PC-3 (cell line): ENCODE results near the gene PFKFB1. TPM values are rescaled to one million over a fixed set of nuclear protein-coding genes. Genes with fewer than 3 reads are reported as not detected.

Experiments
- ATAC-seq: fragments of 200-7000 bp; cut with Tn5 transposase; 2 replicates; pipeline ENCODE4 v1.9.1; 2020; ENCODE audit warnings: mild to moderate bottlenecking, moderate library complexity
- BruUV-seq: library from RNA; stranded (reverse); fragments of 400-500 nt; replicated peaks from 2 replicates; lab custom pipeline; 2021; lab: Mats Ljungman, UMichigan
- CTCF ChIA-PET: fragments of 300-600 bp; sonication (Branson Sonifier 250); formaldehyde crosslinking; loops from one replicate; lab custom pipeline; 2022; ENCODE audit warnings: antibody characterized with exemption; lab: Charles Lee
- POLR2A ChIA-PET: fragments of 300-600 bp; sonication (Branson Sonifier 250); formaldehyde crosslinking; loops from one replicate; lab custom pipeline; 2022; ENCODE audit warnings: antibody characterized with exemption; ENCODE audit not compliant: unreplicated experiment; lab: Charles Lee
- DNase-seq: peaks from one replicate; pipeline ENCODE4 v3.0.0-alpha.2; 2015
- H2AFZ ChIP-seq: fragments of 300-600 bp; sonication (generic); 2 replicates; pipeline ENCODE4 v1.6.0; 2016; ENCODE audit warnings: antibody characterized with exemption, low read length
- H3F3A ChIP-seq: fragments of 300-600 bp; sonication (generic); one replicate; pipeline ENCODE4 v1.6.0; 2017; ENCODE audit warnings: antibody characterized with exemption, low read length, control low read depth, mild to moderate bottlenecking; ENCODE audit not compliant: unreplicated experiment
- H3K27ac ChIP-seq: fragments of 300-600 bp; sonication (generic); 2 replicates; pipeline ENCODE4 v1.5.1; 2016; ENCODE audit warnings: mild to moderate bottlenecking, low read length
- H3K27me3 ChIP-seq: fragments of 300-600 bp; sonication (generic); 2 replicates; pipeline ENCODE4 v1.6.1; 2016; ENCODE audit warnings: low read length, mixed read lengths
- H3K36me3 ChIP-seq: fragments of 300-600 bp; sonication (generic); 2 replicates; pipeline ENCODE4 v1.6.1; 2016; ENCODE audit warnings: low read depth, mixed run types, low read length, mixed read lengths
- H3K4me1 ChIP-seq: fragments of 300-600 bp; sonication (generic); 2 replicates; pipeline ENCODE4 v1.5.1; 2016; ENCODE audit warnings: low read length; ENCODE audit not compliant: insufficient read depth
- H3K4me2 ChIP-seq: fragments of 300-600 bp; sonication (generic); 2 replicates; pipeline ENCODE4 v1.6.0; 2016; ENCODE audit warnings: low read length
- H3K4me3 ChIP-seq: fragments of 300-600 bp; sonication (generic); 2 replicates; pipeline ENCODE4 v1.5.1; 2016; ENCODE audit warnings: mild to moderate bottlenecking, low read length, mixed read lengths
- H3K79me2 ChIP-seq: fragments of 300-600 bp; sonication (generic); 2 replicates; pipeline ENCODE4 v1.6.1; 2017; ENCODE audit warnings: low read length, mixed read lengths
- H3K9ac ChIP-seq: fragments of 300-600 bp; sonication (generic); 2 replicates; pipeline ENCODE4 v1.6.0; 2016; ENCODE audit warnings: mild to moderate bottlenecking, low read length
- H3K9me2 ChIP-seq: fragments of 300-600 bp; sonication (generic); replicated peaks from 2 replicates; pipeline ENCODE4 v1.6.1; 2016; ENCODE audit warnings: mixed run types, low read length, mixed read lengths
- H3K9me3 ChIP-seq: fragments of 300-600 bp; sonication (generic); 2 replicates; pipeline ENCODE4 v1.6.1; 2016; ENCODE audit warnings: low read length, mixed read lengths
- H4K20me1 ChIP-seq: fragments of 300-600 bp; sonication (generic); 2 replicates; pipeline ENCODE4 v1.6.1; 2016; ENCODE audit warnings: low read length, mixed read lengths
- EZH2 ChIP-seq: fragments of 300-600 bp; sonication (generic); IDR thresholded peaks from one replicate; pipeline ENCODE4 v1.6.1; 2017; ENCODE audit warnings: antibody characterized with exemption, mild to moderate bottlenecking, low read length; ENCODE audit not compliant: unreplicated experiment
- EZH2phosphoT487 ChIP-seq: fragments of 300-600 bp; sonication (generic); IDR thresholded peaks from 2 replicates; pipeline ENCODE4 v1.6.1; 2018; ENCODE audit warnings: mild to moderate bottlenecking, antibody characterized with exemption, low read length, borderline replicate concordance
- intact Hi-C: fragments of 100-400 bp; cut with micrococcal nuclease; formaldehyde crosslinking; loops from 2 replicates; pipeline ENCODE4 v1.9.0; 2023
- total RNA-seq: library from RNA; depleted of rRNA; stranded (reverse); fragments of >200 nt; gene quantifications from 2 replicates; pipeline ENCODE4 v1.2.3, GENCODE V29; 2014
- TF ChIP-seq, protein P1 (sequence below): fragments of 300-600 bp; sonication (generic); conservative IDR thresholded peaks from 2 replicates; pipeline ENCODE4 v1.5.1; 2017; ENCODE audit warnings: antibody characterized with exemption, low read depth, mild to moderate bottlenecking, low read length

The PFKFB1 gene
- total RNA-seq, 1 experiment from 2014 or later = 0.22 TPM

DNA sequence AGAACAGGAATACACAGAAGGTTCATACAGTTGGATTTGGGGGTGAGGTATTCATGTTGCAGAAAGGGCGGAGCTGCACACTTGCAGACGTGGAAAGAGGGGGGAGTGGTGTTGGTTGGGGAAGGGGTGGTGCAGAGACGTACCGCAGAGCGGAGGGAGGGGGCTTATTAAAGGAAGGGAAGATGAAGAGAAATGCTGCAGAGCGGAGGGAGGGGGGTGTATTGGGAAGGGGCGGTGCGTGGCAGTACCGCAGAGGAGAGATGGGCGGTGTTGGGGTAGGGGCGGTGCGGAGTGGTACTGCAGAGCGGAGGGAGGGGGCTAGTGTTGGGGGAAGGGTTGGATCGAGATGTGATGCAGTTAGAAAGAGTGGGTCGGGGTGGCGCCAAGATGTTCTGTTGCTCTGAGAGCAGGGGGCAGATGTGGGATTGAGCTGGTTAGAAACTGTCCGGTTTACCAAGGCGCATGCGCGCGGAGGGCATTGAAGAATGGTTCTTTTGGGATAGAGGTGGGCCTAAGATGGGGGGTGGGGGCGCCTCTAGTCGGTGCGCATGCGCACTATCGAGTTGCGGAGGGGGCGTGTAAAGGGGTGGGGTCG is 72.5 kb downstream of the PFKFB1 start:
- Histone ChIP-seq H3K4me1 (no peaks in the 10 kb centered on the region), H3F3A (no peaks in the 10 kb centered on the region), H3K9ac (no peak overlapping the region), H3K27me3 (no peaks in the 10 kb centered on the region), H3K4me2 (no peak overlapping the region), H3K4me3 (no peak overlapping the region), H3K9me2 (no peaks in the 10 kb centered on the region), H3K9me3 (no peaks in the 10 kb centered on the region), H3K36me3 (no peaks in the 10 kb centered on the region), H3K79me2 (no peaks in the 10 kb centered on the region), H3K27ac (no peak overlapping the region), H2AFZ (no peak overlapping the region), H4K20me1 (no peaks in the 10 kb centered on the region)
- CTCF ChIA-PET = no interaction called here
- BruUV-seq = no TSS peak
- ATAC-seq (no peak), DNase-seq (no peak)
- POLR2A ChIA-PET = no interaction called here
- TF ChIP-seq, protein P1, sequence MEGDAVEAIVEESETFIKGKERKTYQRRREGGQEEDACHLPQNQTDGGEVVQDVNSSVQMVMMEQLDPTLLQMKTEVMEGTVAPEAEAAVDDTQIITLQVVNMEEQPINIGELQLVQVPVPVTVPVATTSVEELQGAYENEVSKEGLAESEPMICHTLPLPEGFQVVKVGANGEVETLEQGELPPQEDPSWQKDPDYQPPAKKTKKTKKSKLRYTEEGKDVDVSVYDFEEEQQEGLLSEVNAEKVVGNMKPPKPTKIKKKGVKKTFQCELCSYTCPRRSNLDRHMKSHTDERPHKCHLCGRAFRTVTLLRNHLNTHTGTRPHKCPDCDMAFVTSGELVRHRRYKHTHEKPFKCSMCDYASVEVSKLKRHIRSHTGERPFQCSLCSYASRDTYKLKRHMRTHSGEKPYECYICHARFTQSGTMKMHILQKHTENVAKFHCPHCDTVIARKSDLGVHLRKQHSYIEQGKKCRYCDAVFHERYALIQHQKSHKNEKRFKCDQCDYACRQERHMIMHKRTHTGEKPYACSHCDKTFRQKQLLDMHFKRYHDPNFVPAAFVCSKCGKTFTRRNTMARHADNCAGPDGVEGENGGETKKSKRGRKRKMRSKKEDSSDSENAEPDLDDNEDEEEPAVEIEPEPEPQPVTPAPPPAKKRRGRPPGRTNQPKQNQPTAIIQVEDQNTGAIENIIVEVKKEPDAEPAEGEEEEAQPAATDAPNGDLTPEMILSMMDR = no peak
- TF ChIP-seq EZH2phosphoT487 = no peak
- TF ChIP-seq EZH2 = no peak
- intact Hi-C loops = no loop called here

DNA sequence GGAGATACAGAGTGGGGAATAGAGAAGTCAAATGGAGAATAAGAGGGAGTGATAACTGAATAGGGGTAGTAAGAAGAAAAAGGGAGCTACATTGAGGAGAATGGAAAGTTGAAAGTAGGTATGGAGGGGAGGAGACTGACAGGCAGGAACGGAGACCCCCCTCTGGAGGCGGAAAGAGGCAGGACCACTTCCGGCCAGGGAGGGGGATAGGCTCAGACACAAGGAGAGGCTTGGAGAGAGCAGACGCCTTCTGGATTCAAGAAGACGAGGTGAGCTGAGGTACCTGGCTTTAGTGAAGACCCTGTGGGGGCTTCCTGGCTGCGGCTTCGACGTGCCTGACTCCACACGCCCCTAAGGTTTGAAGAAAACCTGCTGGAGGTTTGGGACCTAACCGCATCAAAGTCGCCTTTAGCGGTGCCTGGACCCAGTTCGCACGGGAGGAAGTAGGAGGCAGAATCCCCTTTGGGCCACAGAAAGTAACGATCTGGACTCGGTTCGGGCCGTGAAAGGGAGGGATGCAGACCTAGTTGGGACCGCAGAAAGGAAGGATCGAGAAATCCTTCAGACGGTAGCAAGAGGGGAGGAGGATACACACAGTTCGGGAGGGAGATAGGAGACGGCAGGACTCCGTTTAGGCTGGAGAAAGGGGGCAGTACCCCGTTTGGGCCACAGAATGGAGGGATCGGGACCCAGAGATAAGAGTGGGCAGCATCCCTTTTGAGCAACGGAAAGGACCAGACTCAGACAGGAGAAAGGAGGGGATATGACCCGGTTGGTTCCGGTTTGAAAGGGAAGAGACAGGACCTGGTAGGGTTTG is 73.2 kb downstream of the PFKFB1 start, which contains the start of gene TRO:
TRO (plus strand) TSS at position 215 of the 817 bp plus-strand sequence. CDS start 1,423 bp downstream, outside the sequence.
- ATAC-seq (no peak), DNase-seq (no peak)
- Histone ChIP-seq H3K4me1 (no peaks in the 10 kb centered on the region), H3K27me3 (no peaks in the 10 kb centered on the region), H3K4me2 (no peak within 1 kb of the TSS), H2AFZ (no peak within 1 kb of the TSS), H3K9ac (no peak within 1 kb of the TSS), H3K79me2 (no peaks in the 10 kb centered on the region), H3K4me3 (no peak within 1 kb of the TSS), H3K9me2 (no peaks in the 10 kb centered on the region), H3K9me3 (no peaks in the 10 kb centered on the region), H3F3A (no peaks in the 10 kb centered on the region), H3K27ac (no peak within 1 kb of the TSS), H3K36me3 (no peaks in the 10 kb centered on the region), H4K20me1 (no peaks in the 10 kb centered on the region)
- intact Hi-C loops = no loop called here
- CTCF ChIA-PET = no interaction called here
- TF ChIP-seq EZH2phosphoT487 = no peak
- TF ChIP-seq, protein P1 = no peak
- POLR2A ChIA-PET = no interaction called here
- no TSS peak for BruUV-seq

DNA sequence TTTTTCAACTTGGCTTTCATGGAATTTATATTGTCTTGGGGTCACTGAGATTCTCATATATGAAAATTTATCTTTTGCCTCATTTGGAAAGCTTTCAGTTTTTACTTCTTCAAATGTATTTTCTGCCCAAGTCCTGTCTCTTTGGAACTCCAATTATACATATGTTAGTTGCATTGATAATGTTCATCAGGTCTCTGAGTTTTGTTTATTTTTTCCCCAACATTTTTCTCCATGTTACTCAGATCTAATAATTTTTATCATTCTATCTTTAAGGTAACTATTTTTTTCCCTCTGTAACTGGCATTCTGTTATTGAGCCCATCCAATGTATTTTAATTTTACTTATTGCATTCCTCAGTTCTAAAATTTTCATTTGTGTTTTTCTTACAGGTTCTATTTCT is 84.0 kb downstream of the PFKFB1 start:
- Histone ChIP-seq H3K4me1 (no peaks in the 10 kb centered on the region), H3K79me2 (no peaks in the 10 kb centered on the region), H2AFZ (no peak overlapping the region), H3K9me3 (no peaks in the 10 kb centered on the region), H3F3A (no peaks in the 10 kb centered on the region), H4K20me1 (no peaks in the 10 kb centered on the region), H3K9ac (no peak overlapping the region), H3K36me3 (no peaks in the 10 kb centered on the region), H3K4me3 (no peak overlapping the region), H3K4me2 (no peak overlapping the region), H3K9me2 (no peaks in the 10 kb centered on the region), H3K27me3 (no peaks in the 10 kb centered on the region), H3K27ac (no peak overlapping the region)
- TF ChIP-seq EZH2 (no peak), EZH2phosphoT487 (no peak)
- DNase-seq (no peak), ATAC-seq (no peak)
- CTCF ChIA-PET = no interaction called here
- POLR2A ChIA-PET = no interaction called here
- intact Hi-C loops = no loop called here
- no TSS peak for BruUV-seq
